Prostate gland (tissue), 2 donors: ENCODE results near the gene MYO18B.

Source experiments
- CTCF ChIP-seq, 4 experiments: fragments of 200-600 bp in 2 of 4; fragments of 450-650 bp in 2 of 4; sonication (generic) in 2 of 4; IDR thresholded peaks; 1 replicate in 3 of 4; 2 replicates in 1 of 4; pipeline ENCODE4 v1.5.1; 2016 to 2019; ENCODE audit warnings: antibody characterized with exemption in 4 of 4, mild to moderate bottlenecking in 2 of 4, moderate library complexity in 2 of 4
- POLR2A ChIP-seq: fragments of 450-650 bp; IDR thresholded peaks from one replicate; pipeline ENCODE4 v1.6.1; 2016; ENCODE audit warnings: antibody characterized with exemption, mild to moderate bottlenecking
- POLR2AphosphoS5 ChIP-seq: sonication (generic); formaldehyde crosslinking; IDR thresholded peaks from one replicate; pipeline ENCODE4 v1.6.1; 2017; ENCODE audit warnings: antibody characterized with exemption

- no peak for TF ChIP-seq CTCF (IDR thresholded peaks at IDR 0.05)
- TF ChIP-seq POLR2A, result no peak
- no peak for TF ChIP-seq POLR2AphosphoS5
Measured at GRCh38 chr22:26072621-26073020, 330.6 kb downstream of the MYO18B start.
